NK-92 treated with Interleukin-12 subunit alpha and Interleukin-12 subunit beta, amount 100 ng/mL, for 24 hours (cell line): ENCODE data around the gene DPM3.
"Not testable (repeated sequence)": the region's sequence is repeated elsewhere in the genome, so short reads cannot be mapped to it uniquely, and the experiment has no call there.

Source experiments
- DNase-seq: peaks from one replicate; lab custom pipeline; 2025; lab: John Stamatoyannopoulos, UW

The DPM3 gene

GRCh38 chr1:155175281-155175926, 35.1 kb upstream of the DPM3 start:
- DNase-seq = no peak

GRCh38 chr1:155174324-155175280, 34.3 kb upstream of the DPM3 start:
- DNase-seq = peak; percentile 29

GRCh38 chr1:155173478-155174323, 33.4 kb upstream of the DPM3 start, which contains the start of gene TRIM46:
TRIM46 (plus strand) TSS chr1:155173849; CDS start chr1:155173967, 118 bp downstream.
- DNase-seq = peak; percentile 78

GRCh38 chr1:155172732-155173477, 32.6 kb upstream of the DPM3 start, which contains the start of gene KRTCAP2:
KRTCAP2 (minus strand) TSS chr1:155173304; CDS start chr1:155173224, 80 bp downstream.
- DNase-seq = peak; percentile 95

GRCh38 chr1:155171836-155172731, 31.8 kb upstream of the DPM3 start:
- no peak for DNase-seq

GRCh38 chr1:155170806-155171205, 30.5 kb upstream of the DPM3 start:
- no peak for DNase-seq

GRCh38 chr1:155170101-155170785, 29.9 kb upstream of the DPM3 start:
- DNase-seq = no peak

GRCh38 chr1:155169541-155169940, 29.2 kb upstream of the DPM3 start:
- no peak for DNase-seq

- DNase-seq = no peak
Observed at GRCh38 chr1:155168456-155169210, 28.3 kb upstream of the DPM3 start.

- DNase-seq = not testable (repeated sequence)
Observed at GRCh38 chr1:155168105-155168445, 27.7 kb upstream of the DPM3 start.

- DNase-seq = peak; percentile 63
Observed at GRCh38 chr1:155167166-155168104, 27.1 kb upstream of the DPM3 start.

- no peak for DNase-seq
Observed at GRCh38 chr1:155166471-155167165, 26.3 kb upstream of the DPM3 start.

GRCh38 chr1:155166051-155166470, 25.7 kb upstream of the DPM3 start:
- DNase-seq = no peak

- DNase-seq = not testable (repeated sequence)
Observed at GRCh38 chr1:155164625-155165024, 24.3 kb upstream of the DPM3 start.

- not testable (repeated sequence) for DNase-seq
Observed at GRCh38 chr1:155163785-155164184, 23.5 kb upstream of the DPM3 start.

GRCh38 chr1:155162631-155163030, 22.3 kb upstream of the DPM3 start:
- not testable (repeated sequence) for DNase-seq

GRCh38 chr1:155160128-155160527, 19.8 kb upstream of the DPM3 start:
- no peak for DNase-seq
